Chondrocyte (in vitro differentiated cells): ENCODE results near the gene COL18A1. TPM values are rescaled to one million over a fixed set of nuclear protein-coding genes. Genes with fewer than 3 reads are reported as not detected.
A peak's percentile ranks its signal among the peaks of the same experiment; 100 is the strongest.

Source experiments
- DNase-seq: peaks from one replicate; pipeline ENCODE4 v3.0.0; 2021; ENCODE audit warnings: mixed read lengths, low spot score
- H3K27ac Mint-ChIP-seq: one replicate; pipeline ENCODE4 v1.8.0; 2021; ENCODE audit warnings: mild to moderate bottlenecking, moderate library complexity, mixed read lengths; ENCODE audit not compliant: unreplicated experiment
- H3K27me3 Mint-ChIP-seq: 2 replicates; pipeline ENCODE4 v1.8.0; 2021; ENCODE audit warnings: low read depth, mixed read lengths
- H3K36me3 Mint-ChIP-seq: 2 replicates; pipeline ENCODE4 v1.8.0; 2021; ENCODE audit warnings: low read depth, mixed read lengths
- H3K4me1 Mint-ChIP-seq: 2 replicates; pipeline ENCODE4 v1.8.0; 2021; ENCODE audit warnings: low read depth, mild to moderate bottlenecking, mixed read lengths
- H3K4me3 Mint-ChIP-seq: one replicate; pipeline ENCODE4 v1.8.0; 2021; ENCODE audit warnings: mild to moderate bottlenecking, moderate library complexity, mixed read lengths; ENCODE audit not compliant: unreplicated experiment
- H3K9me3 Mint-ChIP-seq: 2 replicates; pipeline ENCODE4 v1.8.0; 2021; ENCODE audit warnings: low read depth, mixed read lengths
- CTCF ChIP-seq: fragments of 200-600 bp; sonication (generic); IDR thresholded peaks from 2 replicates; pipeline ENCODE4 v1.5.0; 2021; ENCODE audit warnings: antibody characterized with exemption, mild to moderate bottlenecking, moderate library complexity
- total RNA-seq: library from RNA; stranded (reverse); gene quantifications from 3 replicates; pipeline ENCODE4 v1.2.1, GENCODE V29; 2021

Gene COL18A1
- total RNA-seq, 1 donor from 2014 or later: 616 TPM

GRCh38 chr21:45531393-45532215 lies 126.6 kb downstream of the COL18A1 start:
- Mint-ChIP-seq H3K36me3 (peaks cover 1% of the 10 kb centered on the region), H3K9me3 (no peaks in the 10 kb centered on the region), H3K27ac (no peak overlapping the region), H3K27me3 (no peaks in the 10 kb centered on the region), H3K4me1 (peaks cover 5% of the 10 kb centered on the region), H3K4me3 (no peak overlapping the region)
- TF ChIP-seq CTCF: no peak
- peak; percentile 90 for DNase-seq

GRCh38 chr21:45532826-45533360 lies 127.9 kb downstream of the COL18A1 start:
- Mint-ChIP-seq H3K9me3 (no peaks in the 10 kb centered on the region), H3K27me3 (no peaks in the 10 kb centered on the region), H3K4me3 (no peak overlapping the region), H3K4me1 (peaks cover 5% of the 10 kb centered on the region), H3K27ac (no peak overlapping the region), H3K36me3 (peaks cover 1% of the 10 kb centered on the region)
- TF ChIP-seq CTCF: no peak
- DNase-seq: peak; percentile 61

GRCh38 chr21:45533361-45533845 lies 128.4 kb downstream of the COL18A1 start:
- H3K36me3 Mint-ChIP-seq: peaks cover 1% of the 10 kb centered on the region
- peaks cover 5% of the 10 kb centered on the region for H3K4me1 Mint-ChIP-seq
- H3K4me3 Mint-ChIP-seq: no peak overlapping the region
- peak; percentile 78 for DNase-seq
- no peaks in the 10 kb centered on the region for H3K9me3 Mint-ChIP-seq
- no peak overlapping the region for H3K27ac Mint-ChIP-seq
- no peaks in the 10 kb centered on the region for H3K27me3 Mint-ChIP-seq
- TF ChIP-seq CTCF: no peak

- DNase-seq: peak; percentile 84
- Mint-ChIP-seq H3K4me1 (peaks cover 5% of the 10 kb centered on the region), H3K27me3 (no peaks in the 10 kb centered on the region), H3K36me3 (peaks cover 1% of the 10 kb centered on the region), H3K4me3 (no peak overlapping the region), H3K9me3 (no peaks in the 10 kb centered on the region), H3K27ac (no peak overlapping the region)
- no peak for TF ChIP-seq CTCF
These were observed 129.1 kb downstream of the COL18A1 start for GRCh38 chr21:45533846-45534635.

GRCh38 chr21:45534636-45535331 lies 129.8 kb downstream of the COL18A1 start:
- TF ChIP-seq CTCF: no peak
- H3K36me3 Mint-ChIP-seq: peaks cover 1% of the 10 kb centered on the region
- no peak overlapping the region for H3K27ac Mint-ChIP-seq
- no peaks in the 10 kb centered on the region for H3K27me3 Mint-ChIP-seq
- no peak overlapping the region for H3K4me3 Mint-ChIP-seq
- H3K9me3 Mint-ChIP-seq: no peaks in the 10 kb centered on the region
- DNase-seq: peak; percentile 96
- peaks cover 5% of the 10 kb centered on the region for H3K4me1 Mint-ChIP-seq
